Measurements from ENCODE around the gene C1R. TPM values are rescaled to one million over a fixed set of nuclear protein-coding genes. Genes with fewer than 3 reads are reported as not detected.

C1R gene
- total RNA-seq, 1 experiment from 2014 or later, result 13.1 TPM

DNA sequence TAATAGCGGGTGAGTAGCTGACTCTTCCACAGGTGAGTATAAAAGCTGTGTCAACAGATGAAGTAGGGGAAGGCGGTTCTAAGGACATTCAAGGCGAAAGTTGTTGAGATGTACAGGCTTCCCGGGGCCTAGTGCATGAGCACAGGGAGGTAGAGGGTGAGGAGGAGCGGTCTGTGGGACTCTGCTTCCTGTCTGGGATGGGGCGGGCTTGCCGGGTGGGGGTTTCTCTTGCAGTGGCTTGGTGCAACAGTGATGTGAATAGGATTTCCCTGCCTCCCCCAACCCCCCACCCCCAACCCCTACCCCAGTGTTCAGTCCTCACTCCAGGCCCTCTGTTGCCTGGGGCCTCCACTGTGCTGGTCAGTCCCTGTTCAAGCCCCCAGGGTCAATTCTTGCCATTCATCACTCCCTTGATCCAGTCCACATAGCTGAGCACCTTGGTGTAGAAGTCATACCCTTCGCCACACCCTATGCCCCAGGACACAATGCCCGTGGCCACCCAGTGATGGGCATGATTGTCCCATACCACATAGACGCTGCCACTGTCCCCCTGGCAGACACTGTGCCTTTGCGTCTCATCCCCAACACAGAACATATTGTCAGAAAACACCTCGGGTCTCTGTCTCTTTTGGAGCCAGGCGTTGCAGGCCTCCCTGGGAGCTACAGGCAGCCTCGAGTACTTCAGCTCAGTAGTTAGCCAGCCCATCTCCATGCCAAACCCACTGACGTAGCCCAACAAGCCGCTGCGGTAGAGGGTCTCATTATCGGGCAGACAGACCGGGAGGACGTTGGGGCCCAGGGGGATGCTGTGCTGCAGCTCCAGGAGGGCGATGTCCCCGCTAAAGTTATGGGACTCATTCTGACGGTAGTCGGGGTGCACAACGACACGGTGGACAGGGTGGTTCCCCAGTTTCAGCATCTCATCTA is 4.0 kb upstream of the C1R start:
- TF ChIP-seq, protein P1, sequence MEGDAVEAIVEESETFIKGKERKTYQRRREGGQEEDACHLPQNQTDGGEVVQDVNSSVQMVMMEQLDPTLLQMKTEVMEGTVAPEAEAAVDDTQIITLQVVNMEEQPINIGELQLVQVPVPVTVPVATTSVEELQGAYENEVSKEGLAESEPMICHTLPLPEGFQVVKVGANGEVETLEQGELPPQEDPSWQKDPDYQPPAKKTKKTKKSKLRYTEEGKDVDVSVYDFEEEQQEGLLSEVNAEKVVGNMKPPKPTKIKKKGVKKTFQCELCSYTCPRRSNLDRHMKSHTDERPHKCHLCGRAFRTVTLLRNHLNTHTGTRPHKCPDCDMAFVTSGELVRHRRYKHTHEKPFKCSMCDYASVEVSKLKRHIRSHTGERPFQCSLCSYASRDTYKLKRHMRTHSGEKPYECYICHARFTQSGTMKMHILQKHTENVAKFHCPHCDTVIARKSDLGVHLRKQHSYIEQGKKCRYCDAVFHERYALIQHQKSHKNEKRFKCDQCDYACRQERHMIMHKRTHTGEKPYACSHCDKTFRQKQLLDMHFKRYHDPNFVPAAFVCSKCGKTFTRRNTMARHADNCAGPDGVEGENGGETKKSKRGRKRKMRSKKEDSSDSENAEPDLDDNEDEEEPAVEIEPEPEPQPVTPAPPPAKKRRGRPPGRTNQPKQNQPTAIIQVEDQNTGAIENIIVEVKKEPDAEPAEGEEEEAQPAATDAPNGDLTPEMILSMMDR (IDR thresholded peaks at IDR 0.05; ENCODE audit: unreplicated experiment), result no peak
- H3K27ac Mint-ChIP-seq (ENCODE audit: low read depth, unreplicated experiment), result no peak overlapping the region
- H3K36me3 Mint-ChIP-seq (ENCODE audit: insufficient read depth, unreplicated experiment), result peaks cover 53% of the 10 kb centered on the region
- intact Hi-C loops (cut with micrococcal nuclease), result no loop called here
- POLR2A ChIA-PET, result interaction anchor here (1.0 to 9.4 kb wide), 5 partner anchors 12 to 153 kb away, joined by 3 to 96 read pairs (median 3); partner anchors contain the start of genes C12orf57, C1RL, C1S and RNU7-1
- CTCF ChIA-PET, result interaction anchor here (0.6 to 10.6 kb wide), 9 partner anchors 10 to 387 kb away, joined by 3 to 116 read pairs (median 5); partner anchors contain the start of gene C1S
- H3K4me3 Mint-ChIP-seq (ENCODE audit: unreplicated experiment), result no peak overlapping the region
- H3K4me1 Mint-ChIP-seq (ENCODE audit: insufficient read depth, unreplicated experiment), result peaks cover 17% of the 10 kb centered on the region
- no peak for DNase-seq (ENCODE audit: unreplicated experiment)
- no TSS peak for BruUV-seq (replicated peaks)
- no peaks in the 10 kb centered on the region for H3K27me3 Mint-ChIP-seq (ENCODE audit: insufficient read depth, unreplicated experiment)
- H3K9me3 Mint-ChIP-seq (ENCODE audit: unreplicated experiment), result no peaks in the 10 kb centered on the region

DNA sequence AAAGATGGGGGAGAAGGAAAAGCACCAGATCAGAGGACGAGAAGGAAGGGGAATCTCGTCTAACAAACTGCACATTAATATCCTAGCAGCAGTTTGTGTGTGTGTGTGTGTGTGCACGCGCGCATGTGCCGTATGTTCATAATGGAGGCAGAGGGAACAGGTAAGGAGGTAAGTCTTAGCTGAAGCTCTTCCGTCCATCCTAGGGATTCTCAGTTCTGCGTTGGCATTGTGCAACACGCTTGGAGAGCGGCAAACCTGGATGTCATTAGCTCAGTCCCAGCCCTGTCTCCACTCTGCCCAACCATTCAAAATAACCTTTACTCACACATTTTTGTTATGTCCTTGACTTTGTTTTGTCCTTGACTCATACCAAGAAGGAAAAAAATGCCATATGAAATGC is 1.6 kb upstream of the C1R start:
- peaks cover 48% of the 10 kb centered on the region for H3K36me3 Mint-ChIP-seq (ENCODE audit: insufficient read depth, unreplicated experiment)
- ChIA-PET POLR2A (interaction anchor here (0.7 to 9.4 kb wide), 9 partner anchors 11 to 149 kb away, joined by 3 to 96 read pairs (median 11); partner anchors contain the start of genes C1RL and C1S), CTCF (interaction anchor here (0.5 to 10.6 kb wide), 9 partner anchors 11 to 80 kb away, joined by 3 to 116 read pairs (median 7); partner anchors contain the start of genes C1RL and C1S)
- TF ChIP-seq, protein P1 (IDR thresholded peaks at IDR 0.05; ENCODE audit: unreplicated experiment), result no peak
- H3K4me1 Mint-ChIP-seq (ENCODE audit: insufficient read depth, unreplicated experiment), result peaks cover 26% of the 10 kb centered on the region
- intact Hi-C loops (cut with micrococcal nuclease), result loop anchor here (5.0 kb wide), 1 partner anchor 122 kb away; the partner anchor contains the start of genes EMG1 and PHB2
- H3K4me3 Mint-ChIP-seq (ENCODE audit: unreplicated experiment), result no peak overlapping the region
- no peaks in the 10 kb centered on the region for H3K27me3 Mint-ChIP-seq (ENCODE audit: insufficient read depth, unreplicated experiment)
- BruUV-seq (replicated peaks), result no TSS peak
- H3K27ac Mint-ChIP-seq (ENCODE audit: low read depth, unreplicated experiment), result no peak overlapping the region
- H3K9me3 Mint-ChIP-seq (ENCODE audit: unreplicated experiment), result no peaks in the 10 kb centered on the region
- DNase-seq (ENCODE audit: unreplicated experiment), result peak; percentile 27

DNA sequence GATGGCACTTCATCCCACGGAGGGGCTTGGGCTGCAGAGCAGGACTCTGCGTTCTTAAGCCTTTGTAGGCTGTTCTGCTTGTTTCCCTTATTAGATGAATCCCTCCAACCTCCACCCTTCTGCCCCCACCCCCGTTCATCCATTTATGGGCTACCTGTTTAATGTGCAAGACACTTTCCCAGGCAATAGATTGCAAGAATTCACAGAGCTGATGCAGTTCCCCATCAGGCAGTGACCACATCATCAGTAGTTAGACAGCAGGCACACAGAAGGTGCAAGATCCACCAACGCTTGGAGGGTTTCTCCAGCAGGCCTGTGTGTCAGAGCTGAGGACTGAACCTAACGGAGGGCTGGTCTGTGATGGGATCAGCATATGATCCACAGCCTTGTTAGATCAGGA is 1.2 kb upstream of the C1R start:
- Mint-ChIP-seq H3K4me3 (ENCODE audit: unreplicated experiment) (no peak overlapping the region), H3K9me3 (ENCODE audit: unreplicated experiment) (no peaks in the 10 kb centered on the region), H3K27ac (ENCODE audit: low read depth, unreplicated experiment) (no peak overlapping the region), H3K36me3 (ENCODE audit: insufficient read depth, unreplicated experiment) (peaks cover 48% of the 10 kb centered on the region), H3K27me3 (ENCODE audit: insufficient read depth, unreplicated experiment) (no peaks in the 10 kb centered on the region), H3K4me1 (ENCODE audit: insufficient read depth, unreplicated experiment) (peaks cover 26% of the 10 kb centered on the region)
- DNase-seq (ENCODE audit: unreplicated experiment), result no peak
- CTCF ChIA-PET, result interaction anchor here (0.5 to 10.6 kb wide), 14 partner anchors 12 to 79 kb away, joined by 3 to 116 read pairs (median 6); partner anchors contain the start of genes C1RL and C1S
- intact Hi-C loops (cut with micrococcal nuclease), result loop anchor here (5.0 kb wide), 1 partner anchor 121 kb away; the partner anchor contains the start of genes EMG1 and PHB2
- BruUV-seq (replicated peaks), result no TSS peak
- TF ChIP-seq, protein P1 (IDR thresholded peaks at IDR 0.05; ENCODE audit: unreplicated experiment), result no peak
- POLR2A ChIA-PET, result interaction anchor here (0.7 to 9.4 kb wide), 10 partner anchors 11 to 149 kb away, joined by 3 to 96 read pairs (median 8); partner anchors contain the start of genes C1RL and C1S
